Tibial artery (tissue), 4 donors: ENCODE results near the gene CGNL1.

ENCODE experiments used
- DNase-seq, 2 donors: peaks; one replicate each; pipeline ENCODE4 v3.0.0-alpha.2; 2019
- H3K27ac ChIP-seq, 2 donors: fragments of 200-600 bp; sonication (generic) in 1 of 2; 1 replicate in 1 of 2; 2 replicates in 1 of 2; pipeline ENCODE4 v1.5.1; 2018 to 2019; ENCODE audit warnings: mild to moderate bottlenecking in 1 of 2
- H3K27me3 ChIP-seq, 2 donors: fragments of 200-600 bp; sonication (generic) in 1 of 2; one replicate each; pipeline versions ENCODE4 v1.5.1 to v1.6.0; 2016 to 2019
- H3K36me3 ChIP-seq, 3 donors: fragments of 200-600 bp; sonication (generic) in 2 of 3; one replicate each; pipeline ENCODE4 v1.5.1; 2016 to 2019; ENCODE audit warnings: mild to moderate bottlenecking in 2 of 3
- H3K4me1 ChIP-seq, 4 donors: fragments of 200-600 bp; sonication (generic) in 2 of 4; 1 replicate in 3 of 4; 2 replicates in 1 of 4; pipeline ENCODE4 v1.5.1; 2016 to 2019
- H3K4me3 ChIP-seq, 2 donors: fragments of 200-600 bp; sonication (generic) in 1 of 2; 1 replicate in 1 of 2; 2 replicates in 1 of 2; pipeline ENCODE4 v1.5.1; 2018 to 2019; ENCODE audit warnings: mild to moderate bottlenecking in 2 of 2
- H3K9me3 ChIP-seq, 3 donors: fragments of 200-600 bp; sonication (generic) in 1 of 3; one replicate each; pipeline ENCODE4 v1.5.1; 2016 to 2019
- intact Hi-C: fragments of 100-400 bp; cut with DNase I; formaldehyde crosslinking; loops from one replicate; pipeline ENCODE4 v1.15.0; 2023; ENCODE audit warnings: low total_unique reads
- TF ChIP-seq, protein P1 (sequence below), 2 experiments: fragments of 200-600 bp in 1 of 2; fragments of 450-650 bp in 1 of 2; IDR thresholded peaks; one replicate each; pipeline ENCODE4 v1.5.1; 2017 to 2019; ENCODE audit warnings: antibody characterized with exemption in 2 of 2, mild to moderate bottlenecking in 1 of 2, moderate library complexity in 1 of 2

Gene CGNL1

DNA sequence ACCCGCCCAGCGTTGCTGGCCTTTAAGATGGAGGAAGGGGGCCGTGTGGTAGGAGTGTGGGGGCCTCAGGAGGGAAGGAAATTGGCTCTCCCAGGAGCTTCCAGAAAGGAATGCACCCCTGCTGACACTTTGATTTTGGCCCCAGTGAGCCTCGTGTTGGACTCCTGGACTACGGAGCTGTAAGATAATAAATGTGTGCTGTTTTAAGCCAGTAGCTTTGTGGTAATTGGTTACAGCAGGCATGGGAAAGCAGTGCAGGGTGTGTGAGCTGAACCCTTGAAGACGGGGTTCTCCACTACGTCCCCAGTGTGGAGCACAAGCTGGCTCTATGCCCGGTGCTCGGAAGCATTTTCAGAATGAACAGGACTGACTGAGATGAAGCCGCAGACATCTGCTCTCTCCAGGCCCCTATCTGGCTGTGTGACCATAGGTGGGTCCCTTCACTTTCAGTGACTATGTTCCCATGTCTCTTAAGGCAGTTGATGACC is 22.9 kb upstream of the CGNL1 start:
- intact Hi-C loops = no loop called here
- no peak overlapping the region for H3K4me3 ChIP-seq
- no peaks in the 10 kb centered on the region for H3K4me1 ChIP-seq
- H3K27ac ChIP-seq = no peak overlapping the region
- TF ChIP-seq, protein P1, sequence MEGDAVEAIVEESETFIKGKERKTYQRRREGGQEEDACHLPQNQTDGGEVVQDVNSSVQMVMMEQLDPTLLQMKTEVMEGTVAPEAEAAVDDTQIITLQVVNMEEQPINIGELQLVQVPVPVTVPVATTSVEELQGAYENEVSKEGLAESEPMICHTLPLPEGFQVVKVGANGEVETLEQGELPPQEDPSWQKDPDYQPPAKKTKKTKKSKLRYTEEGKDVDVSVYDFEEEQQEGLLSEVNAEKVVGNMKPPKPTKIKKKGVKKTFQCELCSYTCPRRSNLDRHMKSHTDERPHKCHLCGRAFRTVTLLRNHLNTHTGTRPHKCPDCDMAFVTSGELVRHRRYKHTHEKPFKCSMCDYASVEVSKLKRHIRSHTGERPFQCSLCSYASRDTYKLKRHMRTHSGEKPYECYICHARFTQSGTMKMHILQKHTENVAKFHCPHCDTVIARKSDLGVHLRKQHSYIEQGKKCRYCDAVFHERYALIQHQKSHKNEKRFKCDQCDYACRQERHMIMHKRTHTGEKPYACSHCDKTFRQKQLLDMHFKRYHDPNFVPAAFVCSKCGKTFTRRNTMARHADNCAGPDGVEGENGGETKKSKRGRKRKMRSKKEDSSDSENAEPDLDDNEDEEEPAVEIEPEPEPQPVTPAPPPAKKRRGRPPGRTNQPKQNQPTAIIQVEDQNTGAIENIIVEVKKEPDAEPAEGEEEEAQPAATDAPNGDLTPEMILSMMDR (IDR thresholded peaks at IDR 0.05) = no peak
- no peak for DNase-seq
- H3K36me3 ChIP-seq = no peaks in the 10 kb centered on the region
- H3K9me3 ChIP-seq = no peaks in the 10 kb centered on the region
- H3K27me3 ChIP-seq = peaks cover 0 to 7% of the 10 kb centered on the region in 2 donors

DNA sequence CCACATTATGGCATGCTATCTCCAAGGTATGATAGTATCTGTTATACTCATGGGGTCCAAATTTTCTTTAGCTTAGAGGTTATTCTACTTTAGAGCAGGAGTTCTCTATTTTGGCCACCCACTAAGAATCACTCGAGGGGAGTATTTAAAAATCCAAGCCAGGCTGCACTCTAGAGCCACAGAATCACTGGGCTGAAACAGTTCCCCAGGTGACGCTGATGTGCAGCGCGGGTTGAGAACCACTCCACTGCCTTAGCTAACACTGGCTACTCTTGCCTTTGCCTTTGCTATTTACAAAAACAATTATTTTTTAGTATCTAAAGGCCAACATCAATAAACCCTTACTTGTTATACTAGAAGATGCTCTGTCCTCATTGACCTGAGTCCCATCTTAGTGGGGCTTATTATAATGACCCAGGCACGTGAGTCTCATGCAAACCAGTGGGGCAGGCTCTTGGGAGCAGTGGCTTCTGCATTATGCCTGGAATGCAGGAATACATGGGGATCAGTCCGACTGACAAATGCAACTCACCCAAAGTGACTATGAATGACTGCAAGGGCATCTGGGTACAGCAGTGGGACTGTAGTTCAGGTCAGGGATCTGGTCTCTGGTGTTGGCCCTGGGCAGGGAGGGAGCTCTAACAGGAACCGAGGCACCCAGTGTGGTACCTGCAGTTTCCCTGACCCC is 21.7 kb upstream of the CGNL1 start:
- TF ChIP-seq, protein P1 (IDR thresholded peaks at IDR 0.05) = no peak
- no peaks in the 10 kb centered on the region for H3K4me1 ChIP-seq
- no peak for DNase-seq
- intact Hi-C loops = no loop called here
- no peaks in the 10 kb centered on the region for H3K9me3 ChIP-seq
- H3K4me3 ChIP-seq = no peak overlapping the region
- no peak overlapping the region for H3K27ac ChIP-seq
- no peaks in the 10 kb centered on the region for H3K36me3 ChIP-seq
- H3K27me3 ChIP-seq = peaks cover 0 to 7% of the 10 kb centered on the region in 2 donors

DNA sequence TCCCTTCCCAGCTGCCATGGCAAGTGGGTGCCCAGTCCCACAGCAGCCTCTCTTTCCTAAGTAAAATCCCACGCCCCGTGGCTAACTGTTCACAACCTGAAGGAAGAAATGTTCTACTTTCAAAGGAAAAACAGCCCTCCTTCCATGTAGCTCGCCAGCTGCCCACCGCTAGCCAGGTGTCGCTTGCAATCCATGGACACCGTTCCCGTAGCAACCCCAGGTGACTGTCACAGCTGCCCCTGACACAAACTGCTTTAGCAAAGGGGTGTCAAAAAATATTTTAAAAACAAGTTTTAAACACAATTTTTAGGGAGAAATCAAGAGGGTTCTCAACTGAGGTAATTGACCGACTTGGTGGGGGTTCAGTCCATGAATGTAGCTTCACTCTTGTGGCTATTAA is 21.0 kb upstream of the CGNL1 start:
- no peaks in the 10 kb centered on the region for H3K4me1 ChIP-seq
- H3K4me3 ChIP-seq = no peak overlapping the region
- H3K27me3 ChIP-seq = peaks cover 0 to 7% of the 10 kb centered on the region in 2 donors
- TF ChIP-seq, protein P1 (IDR thresholded peaks at IDR 0.05) = no peak
- no peak overlapping the region for H3K27ac ChIP-seq
- intact Hi-C loops = no loop called here
- H3K9me3 ChIP-seq = no peaks in the 10 kb centered on the region
- no peak for DNase-seq
- no peaks in the 10 kb centered on the region for H3K36me3 ChIP-seq

DNA sequence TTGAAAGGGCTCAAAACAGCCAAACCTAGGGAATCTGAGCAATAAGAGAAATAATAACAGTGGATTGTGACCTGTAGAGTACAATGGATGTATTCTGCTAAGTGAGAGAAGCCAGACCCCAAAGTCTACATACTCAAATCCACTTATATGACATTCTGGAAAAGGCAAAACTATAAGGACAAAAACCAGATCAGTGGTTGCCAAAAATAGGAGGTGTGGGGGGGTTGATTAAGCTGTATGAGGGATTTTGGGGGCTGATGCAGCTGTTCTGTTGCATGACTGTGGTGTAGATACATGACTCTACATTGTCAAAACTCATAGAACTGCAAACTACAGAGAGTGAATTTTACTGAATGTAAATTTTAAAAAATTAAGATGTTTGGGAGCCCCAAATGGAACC is 20.1 kb upstream of the CGNL1 start:
- H3K4me1 ChIP-seq = no peaks in the 10 kb centered on the region
- no peak for DNase-seq
- no peaks in the 10 kb centered on the region for H3K9me3 ChIP-seq
- TF ChIP-seq, protein P1 (IDR thresholded peaks at IDR 0.05) = no peak
- intact Hi-C loops = no loop called here
- no peak overlapping the region for H3K27ac ChIP-seq
- H3K36me3 ChIP-seq = no peaks in the 10 kb centered on the region
- H3K27me3 ChIP-seq = peaks cover 0 to 7% of the 10 kb centered on the region in 2 donors
- H3K4me3 ChIP-seq = no peak overlapping the region

DNA sequence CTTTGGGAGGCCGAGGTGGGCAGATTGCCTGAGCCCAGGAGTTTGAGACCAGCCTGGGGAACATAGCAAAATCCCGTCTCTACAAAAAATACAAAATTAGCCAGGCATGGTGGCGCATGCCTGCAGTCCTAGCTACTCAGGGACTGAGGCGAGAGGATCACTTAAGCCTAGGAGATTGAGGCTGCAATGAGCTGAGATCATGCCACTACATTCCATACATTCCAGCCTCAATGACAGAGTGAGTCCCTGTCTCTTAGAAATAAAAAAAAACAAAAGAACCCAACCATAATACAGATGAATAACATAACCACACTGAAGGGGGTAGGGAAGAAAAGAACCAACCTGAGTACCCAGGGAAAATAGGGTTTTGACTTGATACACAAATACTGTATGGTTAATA is 19.7 kb upstream of the CGNL1 start:
- H3K36me3 ChIP-seq = no peaks in the 10 kb centered on the region
- no peaks in the 10 kb centered on the region for H3K9me3 ChIP-seq
- no peaks in the 10 kb centered on the region for H3K4me1 ChIP-seq
- H3K27ac ChIP-seq = no peak overlapping the region
- intact Hi-C loops = no loop called here
- no peak for DNase-seq
- H3K4me3 ChIP-seq = no peak overlapping the region
- TF ChIP-seq, protein P1 (IDR thresholded peaks at IDR 0.05) = no peak
- peaks cover 0 to 7% of the 10 kb centered on the region in 2 donors for H3K27me3 ChIP-seq
